D721Med (cell line): Measurements from ENCODE around the gene LIN7B.
"Not testable (repeated sequence)": the region's sequence is repeated elsewhere in the genome, so short reads cannot be mapped to it uniquely, and the experiment has no call there.

Experiments
- DNase-seq: peaks from one replicate; pipeline ENCODE4 v3.0.0; 2011; ENCODE audit warnings: low spot score; ENCODE audit not compliant: insufficient read length
- FAIRE-seq: peaks from 2 replicates; lab custom pipeline; 2011; peaks lifted over from hg19 to GRCh38; lab: Jason Lieb, UNC
- TF ChIP-seq, protein P1 (sequence below): IDR thresholded peaks from 2 replicates; pipeline ENCODE4 v1.5.1; 2012; ENCODE audit warnings: mild to moderate bottlenecking, control low read depth; ENCODE audit not compliant: insufficient read depth; ENCODE audit errors: missing control alignments

Gene LIN7B

GRCh38 chr19:49141352-49141751, 27.2 kb downstream of the LIN7B start:
- TF ChIP-seq, protein P1, sequence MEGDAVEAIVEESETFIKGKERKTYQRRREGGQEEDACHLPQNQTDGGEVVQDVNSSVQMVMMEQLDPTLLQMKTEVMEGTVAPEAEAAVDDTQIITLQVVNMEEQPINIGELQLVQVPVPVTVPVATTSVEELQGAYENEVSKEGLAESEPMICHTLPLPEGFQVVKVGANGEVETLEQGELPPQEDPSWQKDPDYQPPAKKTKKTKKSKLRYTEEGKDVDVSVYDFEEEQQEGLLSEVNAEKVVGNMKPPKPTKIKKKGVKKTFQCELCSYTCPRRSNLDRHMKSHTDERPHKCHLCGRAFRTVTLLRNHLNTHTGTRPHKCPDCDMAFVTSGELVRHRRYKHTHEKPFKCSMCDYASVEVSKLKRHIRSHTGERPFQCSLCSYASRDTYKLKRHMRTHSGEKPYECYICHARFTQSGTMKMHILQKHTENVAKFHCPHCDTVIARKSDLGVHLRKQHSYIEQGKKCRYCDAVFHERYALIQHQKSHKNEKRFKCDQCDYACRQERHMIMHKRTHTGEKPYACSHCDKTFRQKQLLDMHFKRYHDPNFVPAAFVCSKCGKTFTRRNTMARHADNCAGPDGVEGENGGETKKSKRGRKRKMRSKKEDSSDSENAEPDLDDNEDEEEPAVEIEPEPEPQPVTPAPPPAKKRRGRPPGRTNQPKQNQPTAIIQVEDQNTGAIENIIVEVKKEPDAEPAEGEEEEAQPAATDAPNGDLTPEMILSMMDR, result no peak
- FAIRE-seq (no peak), DNase-seq (no peak)

DNA sequence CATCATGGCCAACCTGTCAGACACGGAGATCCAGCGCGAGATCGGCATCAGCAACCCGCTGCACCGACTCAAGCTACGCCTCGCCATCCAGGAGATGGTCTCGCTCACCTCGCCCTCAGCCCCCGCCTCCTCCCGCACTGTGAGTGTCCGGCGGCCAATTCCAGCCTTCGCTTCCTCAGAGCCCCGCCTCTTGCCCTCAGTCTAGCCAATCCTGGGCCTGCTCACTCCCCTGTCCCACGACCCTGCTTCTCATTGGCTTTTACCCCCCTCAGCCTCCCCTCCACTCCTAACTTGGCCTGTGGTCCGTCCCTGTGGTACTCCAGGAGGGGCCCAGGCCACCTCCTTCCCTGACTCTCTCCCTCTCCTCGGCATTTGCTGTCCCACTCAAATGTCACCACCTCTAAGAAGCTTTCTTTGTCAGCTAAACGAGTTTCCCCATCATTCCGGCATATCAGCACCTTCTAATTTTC, 28.7 kb downstream of the LIN7B start:
- FAIRE-seq (no peak), DNase-seq (peak; percentile 95)
- TF ChIP-seq, protein P1, result no peak

- TF ChIP-seq, protein P1, result peak; percentile 56
- DNase-seq (peak; percentile 73), FAIRE-seq (no peak)
Observed at GRCh38 chr19:49145573-49146407, 31.6 kb downstream of the LIN7B start.

- not testable (repeated sequence) for FAIRE-seq, DNase-seq
Observed at GRCh38 chr19:49146408-49146770, 32.2 kb downstream of the LIN7B start.

DNA sequence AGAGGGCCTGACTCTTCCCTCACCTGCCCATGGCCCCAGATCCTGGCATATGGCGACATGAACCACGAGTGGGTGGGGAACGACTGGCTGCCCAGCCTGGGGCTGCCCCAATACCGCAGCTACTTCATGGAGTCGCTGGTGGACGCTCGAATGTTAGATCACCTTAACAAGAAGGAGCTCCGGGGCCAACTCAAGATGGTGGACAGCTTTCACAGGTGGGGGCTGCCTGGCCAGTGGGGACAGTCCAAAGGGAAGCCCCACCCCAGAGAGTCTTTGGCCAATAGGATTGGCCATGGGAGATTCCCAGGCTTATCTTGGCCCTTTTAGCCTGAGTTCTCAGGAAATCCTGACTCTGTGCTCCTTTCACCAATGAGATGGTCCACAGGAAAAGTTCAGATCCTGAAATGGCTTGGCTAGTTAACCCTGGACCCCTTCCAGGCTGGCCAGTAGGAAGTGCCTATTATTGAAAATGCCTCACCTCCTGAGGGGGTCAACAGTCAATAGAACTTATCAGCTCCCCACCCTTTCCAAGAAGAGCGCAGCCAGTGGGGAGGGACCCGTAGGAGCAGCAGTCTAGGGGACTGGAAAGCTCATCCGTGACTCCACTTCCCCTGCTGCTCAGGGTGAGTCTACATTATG, 34.0 kb downstream of the LIN7B start:
- FAIRE-seq (no peak), DNase-seq (no peak)
- TF ChIP-seq, protein P1, result no peak

DNA sequence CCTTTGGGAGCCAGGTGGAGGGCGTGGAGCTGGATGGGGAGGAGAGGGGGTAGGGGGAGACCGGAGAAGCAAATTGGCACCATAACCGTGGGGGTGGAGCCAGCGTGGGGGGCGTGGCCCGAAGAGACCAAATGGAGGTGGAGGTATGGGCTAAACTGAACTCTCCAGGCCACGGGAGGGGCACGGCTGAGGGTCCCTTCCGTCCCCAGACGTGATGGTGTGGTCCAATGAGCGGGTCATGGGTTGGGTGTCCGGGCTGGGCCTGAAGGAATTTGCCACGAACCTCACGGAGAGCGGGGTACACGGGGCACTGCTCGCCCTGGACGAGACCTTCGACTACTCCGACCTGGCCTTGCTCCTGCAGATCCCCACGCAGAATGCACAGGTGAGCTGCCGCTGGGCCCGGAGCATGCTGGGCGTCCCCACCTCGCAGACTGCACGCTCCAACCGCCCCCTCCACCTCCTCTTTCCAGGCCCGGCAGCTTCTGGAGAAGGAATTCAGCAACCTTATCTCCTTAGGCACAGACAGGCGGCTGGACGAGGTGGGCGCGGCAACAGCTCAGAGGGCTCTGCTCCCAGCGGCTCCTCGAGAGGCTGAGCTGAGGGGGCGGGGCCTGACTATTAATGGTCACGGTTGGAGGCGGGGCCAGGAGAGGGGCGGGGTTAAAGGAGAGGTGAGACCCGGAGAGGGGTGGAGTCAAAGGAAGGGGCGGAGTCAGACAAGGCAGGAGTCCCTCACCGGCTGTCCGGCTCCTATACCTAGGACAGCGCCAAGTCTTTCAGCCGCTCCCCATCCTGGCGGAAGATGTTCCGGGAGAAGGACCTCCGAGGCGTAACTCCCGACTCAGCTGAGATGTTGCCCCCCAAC, 34.8 kb downstream of the LIN7B start:
- TF ChIP-seq, protein P1, result no peak
- DNase-seq, result peak; percentile 93
- FAIRE-seq, result no peak

DNA sequence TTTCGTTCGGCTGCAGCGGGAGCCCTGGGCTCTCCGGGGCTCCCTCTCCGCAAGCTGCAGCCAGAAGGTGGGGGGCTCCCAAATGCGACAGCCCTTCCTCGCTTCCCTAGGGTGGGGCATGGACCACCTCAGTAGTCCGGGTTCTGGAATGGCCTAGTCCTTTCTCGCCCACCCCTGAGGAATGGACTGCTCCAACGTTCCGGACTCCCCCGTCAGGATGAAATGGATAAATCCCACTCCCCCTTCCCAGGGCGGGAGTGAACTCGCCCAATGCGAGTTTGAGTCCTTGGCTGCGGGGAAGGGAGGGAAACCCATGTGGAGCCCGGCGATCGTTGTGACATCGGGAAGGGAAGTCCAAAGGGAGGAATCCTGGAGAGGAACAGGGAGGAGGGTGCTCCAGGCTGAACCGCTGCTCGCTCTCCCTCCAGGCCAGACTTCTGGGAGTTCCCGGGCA, 35.5 kb downstream of the LIN7B start:
- TF ChIP-seq, protein P1, result no peak
- no peak for FAIRE-seq
- peak; percentile 59 for DNase-seq
